Measurements from ENCODE around the gene SGPL1.

The SGPL1 gene

DNA sequence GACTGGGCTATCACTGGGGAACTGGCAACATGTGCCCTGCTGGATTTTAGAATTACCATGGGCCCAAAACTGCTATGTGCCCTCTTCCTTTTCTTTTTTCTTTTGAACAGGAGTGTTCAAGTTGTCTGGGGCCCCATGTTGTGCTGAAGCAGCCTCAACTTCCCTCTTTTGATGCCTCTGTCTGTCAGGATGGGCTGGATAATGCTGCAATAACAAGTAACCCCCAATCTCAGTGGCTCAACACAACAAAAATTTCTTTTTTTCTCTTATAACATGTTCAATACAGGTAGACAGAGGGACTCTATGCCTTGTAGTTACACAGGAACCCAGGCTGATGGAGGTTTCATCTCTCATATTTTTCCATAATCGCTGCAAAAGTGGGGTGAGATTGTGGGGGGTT lies 80.8 kb downstream of the SGPL1 start:
- no peak overlapping the region for H3K27ac ChIP-seq (ENCODE audit: low read depth, low read length)
- peaks cover 16% of the 10 kb centered on the region for H3K4me1 ChIP-seq (ENCODE audit: control insufficient read depth, insufficient read depth, low read length)
- no peaks in the 10 kb centered on the region; the same call in 1 of the 2 replicates for H3K9me3 ChIP-seq (ENCODE audit: control insufficient read depth, insufficient read depth, low read length)
- H3K4me3 ChIP-seq (ENCODE audit: low read depth, low read length) = no peak overlapping the region
- H3K27me3 ChIP-seq (ENCODE audit: control insufficient read depth, insufficient read depth, low read length) = no peaks in the 10 kb centered on the region
- no peaks in the 10 kb centered on the region for H3K36me3 ChIP-seq (ENCODE audit: control insufficient read depth, insufficient read depth, low read length)
- no peak overlapping the region for H3K9ac ChIP-seq (ENCODE audit: low read depth, low read length)

DNA sequence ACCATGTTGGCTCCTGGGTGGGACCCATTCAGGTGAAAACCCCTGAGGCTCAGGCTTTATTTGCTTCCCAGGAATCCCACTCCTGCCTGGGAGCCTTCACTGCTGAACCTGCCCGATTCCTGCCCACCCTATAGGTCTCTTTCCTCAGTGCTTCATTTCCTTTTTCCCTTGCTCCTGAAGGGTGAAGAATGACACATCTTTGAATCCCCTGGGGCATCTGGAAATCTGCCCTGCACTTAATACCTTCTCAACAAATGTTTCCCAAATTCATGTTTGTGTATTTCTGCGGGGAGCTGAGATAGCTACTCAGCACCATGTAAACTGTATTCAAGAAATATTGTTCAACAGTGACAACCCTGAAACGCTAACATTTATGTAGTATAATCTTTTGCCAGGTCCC lies 82.9 kb downstream of the SGPL1 start:
- Histone ChIP-seq H3K4me3 (ENCODE audit: low read depth, low read length) (no peak overlapping the region), H3K27me3 (ENCODE audit: control insufficient read depth, insufficient read depth, low read length) (no peaks in the 10 kb centered on the region), H3K36me3 (ENCODE audit: control insufficient read depth, insufficient read depth, low read length) (no peaks in the 10 kb centered on the region), H3K9me3 (ENCODE audit: control insufficient read depth, insufficient read depth, low read length) (no peaks in the 10 kb centered on the region; the same call in 1 of the 2 replicates), H3K27ac (ENCODE audit: low read depth, low read length) (no peak overlapping the region), H3K9ac (ENCODE audit: low read depth, low read length) (no peak overlapping the region), H3K4me1 (ENCODE audit: control insufficient read depth, insufficient read depth, low read length) (0 out of 2 replicates have a peak, but pooled peaks cover 3% of the 10 kb centered on the region)

- Histone ChIP-seq H3K27ac (ENCODE audit: low read depth, low read length) (no peak overlapping the region), H3K4me1 (ENCODE audit: control insufficient read depth, insufficient read depth, low read length) (0 out of 2 replicates have a peak, but pooled peaks cover 3% of the 10 kb centered on the region), H3K9me3 (ENCODE audit: control insufficient read depth, insufficient read depth, low read length) (no peaks in the 10 kb centered on the region; the same call in 1 of the 2 replicates), H3K9ac (ENCODE audit: low read depth, low read length) (no peak overlapping the region), H3K4me3 (ENCODE audit: low read depth, low read length) (no peak overlapping the region), H3K36me3 (ENCODE audit: control insufficient read depth, insufficient read depth, low read length) (no peaks in the 10 kb centered on the region), H3K27me3 (ENCODE audit: control insufficient read depth, insufficient read depth, low read length) (no peaks in the 10 kb centered on the region)
Observed at GRCh38 chr10:70899096-70899495, 83.3 kb downstream of the SGPL1 start.

DNA sequence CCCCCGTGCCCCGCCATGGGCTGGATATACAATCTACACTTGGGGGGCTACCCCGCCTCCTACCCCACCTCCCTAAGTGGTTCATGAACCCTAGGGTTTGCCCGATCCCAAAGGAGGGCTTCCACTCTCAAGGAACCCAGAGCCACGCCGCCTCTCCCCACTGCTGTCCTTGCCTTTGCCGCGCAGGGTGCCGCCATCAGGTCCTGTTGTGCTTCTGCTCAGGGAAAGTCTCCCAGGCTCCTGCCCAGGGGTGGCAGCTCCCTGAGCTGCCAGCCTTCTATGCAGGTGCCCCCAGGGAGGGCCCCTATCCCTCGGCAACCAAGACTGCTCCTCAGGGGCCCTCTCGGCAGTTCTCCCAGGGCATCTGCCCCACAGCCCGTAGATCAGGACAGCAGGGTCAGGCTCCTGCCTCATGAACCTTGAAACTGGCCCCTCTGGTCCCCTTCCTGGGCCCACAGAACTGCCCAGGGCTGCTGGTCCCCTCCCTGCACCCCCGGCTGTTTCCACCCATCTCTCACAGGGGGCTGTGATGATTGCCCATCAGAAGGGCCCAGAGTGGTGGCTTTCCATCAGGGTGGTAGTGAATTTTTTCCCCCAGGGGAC lies 85.6 kb downstream of the SGPL1 start:
- Histone ChIP-seq H3K36me3 (ENCODE audit: control insufficient read depth, insufficient read depth, low read length) (no peaks in the 10 kb centered on the region), H3K9me3 (ENCODE audit: control insufficient read depth, insufficient read depth, low read length) (no peaks in the 10 kb centered on the region; the same call in 1 of the 2 replicates), H3K4me1 (ENCODE audit: control insufficient read depth, insufficient read depth, low read length) (0 out of 2 replicates have a peak, but pooled peaks cover 3% of the 10 kb centered on the region), H3K4me3 (ENCODE audit: low read depth, low read length) (no peak overlapping the region), H3K27ac (ENCODE audit: low read depth, low read length) (no peak overlapping the region), H3K9ac (ENCODE audit: low read depth, low read length) (no peak overlapping the region), H3K27me3 (ENCODE audit: control insufficient read depth, insufficient read depth, low read length) (no peaks in the 10 kb centered on the region)

DNA sequence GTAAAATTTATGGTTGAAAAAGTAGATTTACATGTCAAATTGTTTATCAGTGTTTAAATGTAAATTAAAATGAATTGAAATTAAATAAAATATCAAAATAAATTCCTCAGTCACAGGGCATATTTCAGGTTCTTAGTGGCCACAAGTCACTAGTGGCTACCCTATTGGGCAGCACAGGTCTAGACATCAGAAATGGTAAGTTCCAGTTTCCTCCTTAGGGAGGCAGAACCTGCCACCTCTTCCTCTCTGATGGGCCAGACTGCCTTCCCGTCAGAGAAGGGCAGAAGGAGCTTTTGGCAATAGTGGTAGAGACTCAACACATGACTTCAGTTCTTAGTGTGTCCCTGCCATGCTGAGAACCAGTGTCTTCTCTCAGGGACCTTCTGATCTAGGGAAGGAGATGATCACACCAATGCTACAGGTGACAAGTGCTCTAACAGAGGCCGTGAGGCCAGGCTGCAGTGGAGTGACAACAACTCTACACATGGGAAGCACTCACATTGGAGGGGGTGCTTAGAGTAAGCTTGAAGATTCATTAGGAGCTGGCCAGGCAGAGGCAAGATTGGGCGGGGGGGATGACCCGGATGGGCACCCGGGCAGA lies 87.0 kb downstream of the SGPL1 start:
- Histone ChIP-seq H3K4me1 (ENCODE audit: control insufficient read depth, insufficient read depth, low read length) (0 out of 2 replicates have a peak, but pooled peaks cover 3% of the 10 kb centered on the region), H3K9ac (ENCODE audit: low read depth, low read length) (no peak overlapping the region), H3K27ac (ENCODE audit: low read depth, low read length) (no peak overlapping the region), H3K9me3 (ENCODE audit: control insufficient read depth, insufficient read depth, low read length) (no peaks in the 10 kb centered on the region), H3K27me3 (ENCODE audit: control insufficient read depth, insufficient read depth, low read length) (no peaks in the 10 kb centered on the region), H3K4me3 (ENCODE audit: low read depth, low read length) (no peak overlapping the region), H3K36me3 (ENCODE audit: control insufficient read depth, insufficient read depth, low read length) (no peaks in the 10 kb centered on the region)

DNA sequence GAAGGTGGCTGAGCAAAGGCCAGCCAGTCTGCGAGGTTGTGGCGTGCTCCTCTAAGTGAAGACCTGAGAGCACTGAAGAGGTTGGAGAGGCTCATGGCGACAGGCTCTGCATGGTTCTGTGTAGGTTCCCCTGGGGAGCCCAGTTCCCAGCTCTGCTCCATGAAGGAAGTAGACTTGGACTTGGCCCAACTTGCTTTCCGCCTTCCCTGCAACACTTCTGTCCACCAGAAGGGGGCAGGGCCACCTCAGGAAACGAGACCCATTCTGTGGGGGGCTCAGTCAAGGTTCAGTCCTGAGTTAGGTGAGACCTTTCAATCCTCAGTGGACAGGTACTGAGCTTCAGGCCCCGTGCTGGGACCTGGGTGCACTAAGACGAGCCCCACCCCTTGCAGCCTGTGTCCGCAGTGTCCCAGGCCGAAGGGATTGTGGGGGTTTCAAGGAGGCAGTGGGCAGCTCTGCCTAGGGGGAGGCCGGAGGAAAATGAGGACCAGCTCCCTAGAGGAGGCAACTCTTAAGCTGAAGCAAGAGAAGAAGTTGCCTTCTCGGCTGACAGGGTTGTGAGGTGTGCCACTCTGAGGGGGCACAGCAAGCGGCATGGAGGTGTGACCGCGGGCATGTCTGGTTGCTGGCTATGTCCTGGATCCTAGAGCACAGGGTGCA lies 87.6 kb downstream of the SGPL1 start:
- Histone ChIP-seq H3K9ac (ENCODE audit: low read depth, low read length) (no peak overlapping the region), H3K27ac (ENCODE audit: low read depth, low read length) (no peak overlapping the region), H3K27me3 (ENCODE audit: control insufficient read depth, insufficient read depth, low read length) (no peaks in the 10 kb centered on the region), H3K4me1 (ENCODE audit: control insufficient read depth, insufficient read depth, low read length) (0 out of 2 replicates have a peak, but pooled peaks cover 3% of the 10 kb centered on the region), H3K9me3 (ENCODE audit: control insufficient read depth, insufficient read depth, low read length) (no peaks in the 10 kb centered on the region), H3K36me3 (ENCODE audit: control insufficient read depth, insufficient read depth, low read length) (no peaks in the 10 kb centered on the region), H3K4me3 (ENCODE audit: low read depth, low read length) (no peak overlapping the region)

DNA sequence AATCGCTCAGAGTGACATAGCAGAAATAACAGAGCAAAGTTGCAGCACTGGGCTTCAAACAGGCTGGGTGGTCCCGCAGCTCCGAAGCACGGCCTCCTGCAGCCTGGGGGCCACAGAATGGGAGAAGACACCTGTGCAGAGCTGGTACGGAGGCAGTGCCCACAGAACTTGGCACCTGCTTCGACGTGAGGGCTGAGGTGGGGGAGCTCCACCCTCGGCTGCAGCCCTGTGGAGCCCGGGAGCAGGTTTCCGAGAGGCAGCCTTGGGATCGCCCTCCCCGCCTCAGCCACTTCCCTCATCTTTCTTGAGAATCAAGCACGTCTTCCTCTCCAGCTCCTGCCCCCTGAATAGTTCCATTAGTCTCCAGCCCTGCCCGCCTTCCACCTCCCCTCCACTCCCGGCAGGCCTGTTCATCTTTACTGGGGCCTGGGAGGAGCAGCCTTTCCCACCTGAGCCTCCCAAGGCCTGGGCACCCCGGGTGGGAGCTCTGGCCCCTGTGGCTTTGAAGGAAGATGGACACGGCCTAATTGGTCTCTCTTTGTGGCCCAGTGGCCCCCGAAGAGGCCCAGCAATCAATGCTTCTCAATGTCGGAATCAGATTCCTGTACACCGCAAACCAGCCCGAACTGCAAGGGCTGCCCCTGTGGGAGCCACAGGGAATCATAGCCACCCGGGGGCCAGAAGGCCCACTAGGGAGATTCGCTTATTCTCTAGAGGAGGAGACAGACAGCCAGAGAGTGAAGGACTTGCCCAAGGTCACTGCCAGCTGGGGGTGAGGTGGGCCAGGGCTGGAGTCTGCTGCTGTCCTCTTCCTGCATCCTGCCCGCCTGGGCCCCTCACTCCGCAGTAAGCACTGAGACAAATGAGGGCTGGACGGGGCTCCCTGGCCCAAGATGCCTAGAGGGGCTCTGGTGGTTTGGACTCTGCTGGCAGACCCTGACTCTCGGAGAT lies 89.6 kb downstream of the SGPL1 start:
- no peak overlapping the region for H3K27ac ChIP-seq (ENCODE audit: low read depth, low read length)
- no peaks in the 10 kb centered on the region for H3K36me3 ChIP-seq (ENCODE audit: control insufficient read depth, insufficient read depth, low read length)
- no peak overlapping the region for H3K9ac ChIP-seq (ENCODE audit: low read depth, low read length)
- no peak overlapping the region for H3K4me3 ChIP-seq (ENCODE audit: low read depth, low read length)
- no peaks in the 10 kb centered on the region for H3K27me3 ChIP-seq (ENCODE audit: control insufficient read depth, insufficient read depth, low read length)
- H3K9me3 ChIP-seq (ENCODE audit: control insufficient read depth, insufficient read depth, low read length) = no peaks in the 10 kb centered on the region
- no peaks in the 10 kb centered on the region for H3K4me1 ChIP-seq (ENCODE audit: control insufficient read depth, insufficient read depth, low read length)

DNA sequence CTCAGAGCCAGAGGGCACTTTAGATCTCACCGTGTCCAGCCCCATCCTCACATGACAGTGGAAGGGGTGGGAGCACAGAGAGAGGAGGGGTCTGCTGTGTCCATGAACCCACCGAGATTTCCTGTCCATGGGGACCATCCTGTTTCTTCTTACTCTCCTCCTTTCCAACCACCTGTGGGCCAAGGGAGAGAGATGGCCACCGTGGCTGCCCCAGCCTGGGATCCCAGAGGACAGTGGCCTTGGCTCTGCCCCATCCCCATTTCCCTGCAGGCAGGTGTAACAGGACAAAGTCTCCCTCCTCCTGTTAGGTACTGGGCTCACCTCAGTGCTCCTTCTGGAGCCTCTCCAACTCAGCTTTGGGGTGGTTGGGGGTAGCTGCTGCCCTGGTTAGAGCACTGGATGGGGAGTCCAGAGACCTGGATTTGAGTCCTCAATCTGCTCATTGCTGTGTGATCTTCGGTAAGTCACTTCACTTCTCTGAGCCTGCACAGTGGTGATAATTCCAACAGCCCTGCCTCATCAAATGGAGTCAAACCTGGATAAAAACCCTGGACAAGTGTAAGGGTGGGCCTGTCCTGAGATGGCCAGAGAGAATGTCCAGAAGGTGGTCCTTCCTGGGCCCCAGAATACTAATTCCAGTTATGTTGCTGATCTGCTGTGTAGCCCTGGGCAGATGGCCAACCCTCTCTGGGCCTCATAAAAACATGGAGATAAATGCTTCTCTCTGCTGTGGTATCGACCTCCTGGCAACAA lies 90.5 kb downstream of the SGPL1 start:
- no peaks in the 10 kb centered on the region for H3K9me3 ChIP-seq (ENCODE audit: control insufficient read depth, insufficient read depth, low read length)
- no peaks in the 10 kb centered on the region for H3K27me3 ChIP-seq (ENCODE audit: control insufficient read depth, insufficient read depth, low read length)
- no peaks in the 10 kb centered on the region for H3K36me3 ChIP-seq (ENCODE audit: control insufficient read depth, insufficient read depth, low read length)
- H3K27ac ChIP-seq (ENCODE audit: low read depth, low read length) = no peak overlapping the region
- H3K4me1 ChIP-seq (ENCODE audit: control insufficient read depth, insufficient read depth, low read length) = no peaks in the 10 kb centered on the region
- no peak overlapping the region for H3K4me3 ChIP-seq (ENCODE audit: low read depth, low read length)
- H3K9ac ChIP-seq (ENCODE audit: low read depth, low read length) = no peak overlapping the region

GRCh38 chr10:70906953-70907636 lies 91.3 kb downstream of the SGPL1 start:
- Histone ChIP-seq H3K9me3 (ENCODE audit: control insufficient read depth, insufficient read depth, low read length) (no peaks in the 10 kb centered on the region), H3K9ac (ENCODE audit: low read depth, low read length) (no peak overlapping the region), H3K36me3 (ENCODE audit: control insufficient read depth, insufficient read depth, low read length) (no peaks in the 10 kb centered on the region)

More at GRCh38 chr10:70906953-70907636, 91.3 kb downstream of the SGPL1 start:
- no peak overlapping the region for H3K27ac ChIP-seq (ENCODE audit: low read depth, low read length)
- H3K4me1 ChIP-seq (ENCODE audit: control insufficient read depth, insufficient read depth, low read length) = no peaks in the 10 kb centered on the region
- no peaks in the 10 kb centered on the region for H3K27me3 ChIP-seq (ENCODE audit: control insufficient read depth, insufficient read depth, low read length)
- no peak overlapping the region for H3K4me3 ChIP-seq (ENCODE audit: low read depth, low read length)

Data from HUES48 (cell line).